Loucy (cell line): ENCODE measurements around the gene RORC.
"Not testable (repeated sequence)": the region's sequence is repeated elsewhere in the genome, so short reads cannot be mapped to it uniquely, and the experiment has no call there.

ENCODE experiments used
- CTCF ChIP-seq: fragments of 200-600 bp; sonication (generic); conservative IDR thresholded peaks from 2 replicates; pipeline ENCODE4 v1.5.1; 2014; ENCODE audit warnings: mild to moderate bottlenecking, antibody characterized with exemption, low read length
- EZH2phosphoT487 ChIP-seq: fragments of 200-600 bp; IDR thresholded peaks from 2 replicates; pipeline ENCODE4 v1.6.1; 2018; ENCODE audit warnings: antibody characterized with exemption, mild to moderate bottlenecking, moderate library complexity, borderline replicate concordance

GRCh38 chr1:151780736-151781135, 50.9 kb downstream of the RORC start:
- not testable (repeated sequence) for TF ChIP-seq CTCF, EZH2phosphoT487
